Left lung (tissue), 10 donors: Measurements from ENCODE around the gene SLC5A2. TPM values are rescaled to one million over a fixed set of nuclear protein-coding genes. Genes with fewer than 3 reads are reported as not detected.
A peak's percentile ranks its signal among the peaks of the same experiment; 100 is the strongest.

Experiments used
- ATAC-seq: fragments of 200-7000 bp; cut with Tn5 transposase; one replicate; pipeline ENCODE4 v1.9.1; 2020; ENCODE audit warnings: moderate library complexity
- DNase-seq, 4 donors: peaks; one replicate each; pipeline ENCODE4 v3.0.0-alpha.2; 2013 to 2020
- H3K27ac ChIP-seq, 2 donors: fragments of 200-600 bp; sonication (generic) in 1 of 2; one replicate each; pipeline versions ENCODE4 v1.5.0 to v1.8.0; 2020 to 2021
- H3K27me3 ChIP-seq, 2 donors: fragments of 200-600 bp; sonication (generic) in 1 of 2; one replicate each; pipeline versions ENCODE4 v1.5.0 to v1.8.0; 2020 to 2021
- H3K36me3 ChIP-seq, 2 donors: fragments of 200-600 bp; sonication (generic) in 1 of 2; one replicate each; pipeline versions ENCODE4 v1.5.0 to v1.8.0; 2020 to 2021
- H3K4me1 ChIP-seq, 2 donors: fragments of 200-600 bp; one replicate each; pipeline ENCODE4 v1.8.0; 2021
- H3K4me3 ChIP-seq, 2 donors: fragments of 200-600 bp; sonication (generic) in 1 of 2; one replicate each; pipeline versions ENCODE4 v1.5.0 to v1.8.0; 2020 to 2021; ENCODE audit warnings: mild to moderate bottlenecking in 1 of 2
- H3K9me3 ChIP-seq, 2 donors: fragments of 200-600 bp; sonication (generic) in 1 of 2; one replicate each; pipeline versions ENCODE4 v1.5.0 to v1.8.0; 2020 to 2021
- intact Hi-C, 2 donors: fragments of 100-400 bp; cut with DNase I; formaldehyde crosslinking; loops; one replicate each; pipeline versions ENCODE4 v1.11.2 to v1.14.2; 2022
- polyA plus RNA-seq, 6 donors: library from polyadenylated mRNA; unstranded; fragments of 120-200 nt; gene quantifications; one replicate each; pipeline ENCODE4 v1.2.1, GENCODE V29; 2013; ENCODE audit not compliant: insufficient read length in 6 of 6
- total RNA-seq, 2 donors: library from RNA; stranded (reverse); fragmentation: NEBNext Ultra II Directional; extraction: Animal tissue kit (Norgen Biotek cat#: 25700); gene quantifications; one replicate each; pipeline ENCODE4 v1.2.1, GENCODE V29; 2021
- TF ChIP-seq, protein P1 (sequence below), 2 donors: fragments of 200-600 bp; sonication (generic) in 1 of 2; IDR thresholded peaks; one replicate each; pipeline versions ENCODE4 v1.5.0 to v1.8.0; 2021; ENCODE audit warnings: antibody characterized with exemption in 2 of 2
- donor health status: DM: no; HTN: yes; CAD: no.
- donor health status: DM: no; HTN: no; CAD: no.

The SLC5A2 gene
- total and polyA plus RNA-seq, 8 donors, result 0.92 to 18.8 (median 13.5) TPM

DNA sequence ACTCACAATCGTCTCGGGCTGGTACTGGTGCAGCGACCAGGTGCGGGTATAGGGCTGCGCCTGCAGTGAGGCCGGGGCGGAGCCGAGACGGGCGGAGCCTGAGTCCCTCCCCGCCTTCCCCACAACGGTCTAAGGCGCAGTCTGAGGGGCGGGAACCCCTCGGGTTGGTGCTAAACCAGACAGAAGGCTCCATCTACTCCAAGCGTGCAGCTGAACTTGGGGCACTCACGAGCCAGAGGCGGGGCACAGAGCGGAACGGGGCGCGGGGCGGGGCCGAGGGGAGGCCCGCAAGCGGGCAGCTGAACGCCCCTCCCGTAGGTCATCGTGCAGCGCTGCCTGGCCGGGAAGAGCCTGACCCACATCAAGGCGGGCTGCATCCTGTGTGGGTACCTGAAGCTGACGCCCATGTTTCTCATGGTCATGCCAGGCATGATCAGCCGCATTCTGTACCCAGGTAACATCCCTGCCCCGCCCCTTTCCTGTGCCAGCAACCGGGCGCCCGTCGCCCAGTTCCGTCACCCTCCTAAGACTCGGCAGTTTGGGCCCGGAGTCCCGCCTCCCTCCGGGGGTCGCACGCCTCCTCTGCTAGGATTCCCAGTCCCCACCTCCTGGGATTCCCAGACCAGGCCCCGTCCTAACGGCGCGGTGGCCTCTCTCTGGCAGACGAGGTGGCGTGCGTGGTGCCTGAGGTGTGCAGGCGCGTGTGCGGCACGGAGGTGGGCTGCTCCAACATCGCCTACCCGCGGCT is 5.0 kb downstream of the SLC5A2 start:
- Histone ChIP-seq H3K27me3 (peaks cover 0 to 19% of the 10 kb centered on the region in 2 donors), H3K27ac (peak overlapping the region in 1 of 2 donors; percentile 16)
- TF ChIP-seq, protein P1, sequence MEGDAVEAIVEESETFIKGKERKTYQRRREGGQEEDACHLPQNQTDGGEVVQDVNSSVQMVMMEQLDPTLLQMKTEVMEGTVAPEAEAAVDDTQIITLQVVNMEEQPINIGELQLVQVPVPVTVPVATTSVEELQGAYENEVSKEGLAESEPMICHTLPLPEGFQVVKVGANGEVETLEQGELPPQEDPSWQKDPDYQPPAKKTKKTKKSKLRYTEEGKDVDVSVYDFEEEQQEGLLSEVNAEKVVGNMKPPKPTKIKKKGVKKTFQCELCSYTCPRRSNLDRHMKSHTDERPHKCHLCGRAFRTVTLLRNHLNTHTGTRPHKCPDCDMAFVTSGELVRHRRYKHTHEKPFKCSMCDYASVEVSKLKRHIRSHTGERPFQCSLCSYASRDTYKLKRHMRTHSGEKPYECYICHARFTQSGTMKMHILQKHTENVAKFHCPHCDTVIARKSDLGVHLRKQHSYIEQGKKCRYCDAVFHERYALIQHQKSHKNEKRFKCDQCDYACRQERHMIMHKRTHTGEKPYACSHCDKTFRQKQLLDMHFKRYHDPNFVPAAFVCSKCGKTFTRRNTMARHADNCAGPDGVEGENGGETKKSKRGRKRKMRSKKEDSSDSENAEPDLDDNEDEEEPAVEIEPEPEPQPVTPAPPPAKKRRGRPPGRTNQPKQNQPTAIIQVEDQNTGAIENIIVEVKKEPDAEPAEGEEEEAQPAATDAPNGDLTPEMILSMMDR (IDR thresholded peaks at IDR 0.05), result no peak

GRCh38 chr16:31488468-31489297 is 5.8 kb downstream of the SLC5A2 start:
- H3K4me3 ChIP-seq, result peak overlapping the region; percentile 46 to 51
- no peaks in the 10 kb centered on the region for H3K9me3 ChIP-seq
- H3K4me1 ChIP-seq, result peaks cover 7 to 25% of the 10 kb centered on the region in 2 donors
- H3K27ac ChIP-seq, result no peak overlapping the region
- peaks cover 0 to 37% of the 10 kb centered on the region in 2 donors for H3K36me3 ChIP-seq
- ATAC-seq, result no peak
- TF ChIP-seq, protein P1 (IDR thresholded peaks at IDR 0.05), result no peak
- DNase-seq, result peak in 1 of 4 donors; percentile 77
- H3K27me3 ChIP-seq, result peaks cover 0 to 19% of the 10 kb centered on the region in 2 donors
- intact Hi-C loops, result no loop called here

More for the DNA sequence above, 5.0 kb downstream of the SLC5A2 start:
- Histone ChIP-seq H3K4me1 (peaks cover 7 to 25% of the 10 kb centered on the region in 2 donors), H3K36me3 (peaks cover 0 to 29% of the 10 kb centered on the region in 2 donors), H3K9me3 (no peaks in the 10 kb centered on the region), H3K4me3 (peak overlapping the region; percentile 46 to 51)
- DNase-seq (peak in 3 of 4 donors; percentile 69 to 94 (median 86)), ATAC-seq (peak; percentile 86)
- intact Hi-C loops, result no loop called here

GRCh38 chr16:31489298-31489564 is 6.3 kb downstream of the SLC5A2 start:
- Histone ChIP-seq H3K27ac (no peak overlapping the region), H3K4me1 (peaks cover 7 to 25% of the 10 kb centered on the region in 2 donors), H3K9me3 (no peaks in the 10 kb centered on the region), H3K4me3 (no peak overlapping the region), H3K27me3 (peaks cover 0 to 19% of the 10 kb centered on the region in 2 donors), H3K36me3 (peaks cover 0 to 42% of the 10 kb centered on the region in 2 donors)
- DNase-seq (no peak), ATAC-seq (no peak)
- intact Hi-C loops, result no loop called here
- TF ChIP-seq, protein P1 (IDR thresholded peaks at IDR 0.05), result no peak

DNA sequence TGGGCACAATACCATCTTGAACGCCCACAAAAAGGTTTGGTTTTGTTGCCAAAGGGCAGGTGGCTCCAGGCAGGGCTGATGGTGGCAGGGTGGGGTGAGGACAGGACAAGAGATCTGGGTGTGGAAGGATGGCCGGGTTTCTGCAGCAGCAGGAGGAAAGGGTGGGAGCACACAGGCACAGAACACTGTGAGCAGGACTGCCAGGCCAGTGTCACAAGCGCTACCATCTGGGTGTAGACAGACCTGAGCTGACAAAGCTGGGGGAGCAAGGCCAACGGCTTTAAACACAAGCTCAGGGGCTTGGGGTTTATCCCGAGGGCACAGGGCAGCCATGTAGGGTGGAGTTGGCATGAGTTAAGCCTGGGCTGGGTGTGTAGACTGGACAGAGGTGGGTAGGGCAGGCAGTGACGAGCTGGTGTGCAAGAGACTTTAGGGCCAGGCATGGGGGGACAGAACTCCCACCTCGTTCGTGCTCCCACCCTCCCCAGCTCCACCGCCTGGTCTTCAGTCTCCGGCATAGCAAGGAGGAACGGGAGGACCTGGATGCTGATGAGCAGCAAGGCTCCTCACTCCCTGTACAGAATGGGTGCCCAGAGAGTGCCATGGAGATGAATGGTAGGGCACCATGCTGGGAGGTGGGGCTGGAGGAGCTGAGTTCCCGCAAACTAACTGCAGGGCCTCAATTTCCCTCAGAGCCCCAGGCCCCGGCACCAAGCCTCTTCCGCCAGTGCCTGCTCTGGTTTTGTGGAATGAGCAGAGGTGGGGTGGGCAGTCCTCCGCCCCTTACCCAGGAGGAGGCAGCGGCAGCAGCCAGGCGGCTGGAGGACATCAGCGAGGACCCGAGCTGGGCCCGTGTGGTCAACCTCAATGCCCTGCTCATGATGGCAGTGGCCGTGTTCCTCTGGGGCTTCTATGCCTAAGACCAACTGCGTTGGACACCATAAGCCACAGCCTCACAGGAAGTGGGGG is 7.0 kb downstream of the SLC5A2 start:
- Histone ChIP-seq H3K4me1 (peaks cover 7 to 25% of the 10 kb centered on the region in 2 donors), H3K9me3 (no peaks in the 10 kb centered on the region), H3K4me3 (no peak overlapping the region), H3K27ac (no peak overlapping the region), H3K36me3 (peaks cover 0 to 49% of the 10 kb centered on the region in 2 donors), H3K27me3 (peaks cover 0 to 19% of the 10 kb centered on the region in 2 donors)
- DNase-seq (peak in 1 of 4 donors; percentile 35), ATAC-seq (no peak)
- TF ChIP-seq, protein P1 (IDR thresholded peaks at IDR 0.05), result no peak
- intact Hi-C loops, result no loop called here
